B cell (primary cell): ENCODE measurements around the gene MRPL36. TPM values are rescaled to one million over a fixed set of nuclear protein-coding genes. Genes with fewer than 3 reads are reported as not detected.

Source experiments
- ATAC-seq: fragments of 200-7000 bp; cut with Tn5 transposase; one replicate; pipeline ENCODE4 v1.10.0; 2021; ENCODE audit warnings: low read depth, mild to moderate bottlenecking, moderate number of reproducible peaks, moderate library complexity
- CTCF ChIA-PET: fragments of 350-600 bp; sonication (Branson Sonifier 250); formaldehyde crosslinking; loops from one replicate; lab custom pipeline; 2021; ENCODE audit warnings: antibody characterized with exemption, inconsistent platforms; lab: Charles Lee
- POLR2A ChIA-PET: fragments of 350-600 bp; sonication (Branson Sonifier 250); formaldehyde crosslinking; loops from one replicate; lab custom pipeline; 2021; ENCODE audit warnings: antibody characterized with exemption; lab: Charles Lee
- DNase-seq: peaks from one replicate; pipeline ENCODE4 v3.0.0; 2013
- H2AFZ ChIP-seq: 2 replicates; pipeline ENCODE4 v1.6.1; 2012; ENCODE audit warnings: mild to moderate bottlenecking, low read depth, low read length; ENCODE audit not compliant: insufficient read depth, poor library complexity, severe bottlenecking
- H3K27ac ChIP-seq, 2 donors: 1 replicate in 1 of 2; 2 replicates in 1 of 2; pipeline ENCODE4 v1.5.1; 2012 to 2013; ENCODE audit warnings: low read length in 2 of 2, mild to moderate bottlenecking in 2 of 2, moderate library complexity in 1 of 2
- H3K27me3 ChIP-seq, 4 experiments: fragments of 200-600 bp in 1 of 4; sonication (generic) in 1 of 4; replicated peaks in 1 of 4; 1 replicate in 2 of 4; 2 replicates in 2 of 4; pipeline versions ENCODE4 v1.6.1 to v1.7.0; 2013 to 2016; ENCODE audit warnings: low read length in 3 of 4, mild to moderate bottlenecking in 2 of 4, mixed read lengths in 1 of 4, moderate library complexity in 1 of 4; ENCODE audit not compliant: insufficient read depth in 4 of 4, control insufficient read depth in 3 of 4; ENCODE audit errors: control extremely low read depth in 1 of 4
- H3K36me3 ChIP-seq, 2 experiments: replicated peaks in 1 of 2; 1 replicate in 1 of 2; 2 replicates in 1 of 2; pipeline versions ENCODE4 v1.6.1 to v1.7.1; 2013; ENCODE audit warnings: low read length in 1 of 2; ENCODE audit not compliant: insufficient read depth in 2 of 2, control insufficient read depth in 1 of 2; ENCODE audit errors: control extremely low read depth in 1 of 2, extremely low read depth in 1 of 2
- H3K4me1 ChIP-seq, 2 donors: fragments of 200-600 bp in 1 of 2; sonication (generic) in 1 of 2; 1 replicate in 1 of 2; 2 replicates in 1 of 2; pipeline versions ENCODE4 v1.5.1 to v1.6.1; 2013 to 2017; ENCODE audit warnings: low read length in 2 of 2; ENCODE audit not compliant: control insufficient read depth in 2 of 2, insufficient read depth in 2 of 2
- H3K4me2 ChIP-seq: replicated peaks from 2 replicates; pipeline ENCODE3; 2012; ENCODE audit warnings: mild to moderate bottlenecking, low read depth, low read length; ENCODE audit not compliant: poor library complexity, severe bottlenecking
- H3K4me3 ChIP-seq, 5 experiments: fragments of 200-600 bp in 1 of 5; sonication (generic) in 1 of 5; 1 replicate in 3 of 5; 2 replicates in 2 of 5; pipeline versions ENCODE4 v1.5.1 to v1.7.0; 2011 to 2016; ENCODE audit warnings: low read length in 4 of 5, mild to moderate bottlenecking in 4 of 5, low read depth in 2 of 5, control low read depth in 1 of 5, moderate library complexity in 1 of 5; ENCODE audit not compliant: insufficient read depth in 1 of 5; ENCODE audit errors: control extremely low read depth in 1 of 5, extremely low read depth in 1 of 5
- H3K79me2 ChIP-seq: fragments of 200-600 bp; sonication (generic); one replicate; pipeline ENCODE4 v1.6.0; 2016; ENCODE audit warnings: low read length; ENCODE audit not compliant: control insufficient read depth, insufficient read depth
- H3K9ac ChIP-seq: fragments of 200-600 bp; sonication (generic); 2 replicates; pipeline ENCODE4 v1.6.1; 2017; ENCODE audit warnings: mild to moderate bottlenecking, low read length, moderate library complexity
- H3K9me3 ChIP-seq, 3 donors: one replicate each; pipeline versions ENCODE4 v1.6.1 to v1.7.1; 2013; ENCODE audit warnings: low read length in 2 of 3; ENCODE audit not compliant: control insufficient read depth in 2 of 3, insufficient read depth in 1 of 3; ENCODE audit errors: control extremely low read depth in 1 of 3
- H4K20me1 ChIP-seq: 2 replicates; pipeline ENCODE4 v1.6.0; 2012; ENCODE audit warnings: mild to moderate bottlenecking, low read length; ENCODE audit not compliant: insufficient read depth, control insufficient read depth, poor library complexity, severe bottlenecking
- H3K27ac Mint-ChIP-seq: one replicate; pipeline ENCODE4 v1.8.0; 2021; ENCODE audit warnings: mixed read lengths
- H3K27me3 Mint-ChIP-seq: one replicate; pipeline ENCODE4 v1.8.0; 2021; ENCODE audit warnings: mixed read lengths
- H3K4me1 Mint-ChIP-seq: one replicate; pipeline ENCODE4 v1.8.0; 2021; ENCODE audit warnings: mixed read lengths
- H3K4me3 Mint-ChIP-seq: one replicate; pipeline ENCODE4 v1.8.0; 2021; ENCODE audit warnings: mixed read lengths
- H3K9me3 Mint-ChIP-seq: one replicate; pipeline ENCODE4 v1.8.0; 2022; ENCODE audit warnings: mixed read lengths; ENCODE audit not compliant: insufficient read depth
- CTCF ChIP-seq: fragments of 200-600 bp; IDR thresholded peaks from one replicate; pipeline ENCODE4 v1.8.0; 2022; ENCODE audit warnings: antibody characterized with exemption, mild to moderate bottlenecking
- EZH2 ChIP-seq: IDR thresholded peaks from 2 replicates; pipeline ENCODE4 v1.6.1; 2012; ENCODE audit warnings: borderline replicate concordance, low read depth, mild to moderate bottlenecking, moderate library complexity, low read length; ENCODE audit not compliant: insufficient read depth, poor library complexity, severe bottlenecking
- WGBS: methylation state at CpG from one replicate; pipeline ENCODE4 v1.1.5; 2013; ENCODE audit warnings: missing lambda C conversion rate; ENCODE audit not compliant: insufficient coverage; 5-methylcytosine and 5-hydroxymethylcytosine counted together
- intact Hi-C: fragments of 100-400 bp; cut with micrococcal nuclease; formaldehyde crosslinking; loops from one replicate; pipeline ENCODE4 v1.10.0; 2022
- polyA plus RNA-seq: library from polyadenylated mRNA; depleted of rRNA; stranded (reverse); fragments of >200 nt; gene quantifications from 2 replicates; pipeline ENCODE4 v1.2.3, GENCODE V29; 2012
- total RNA-seq, 2 donors: library from RNA; stranded (reverse); fragments of 120-200 nt in 1 of 2; gene quantifications; 1 replicate in 1 of 2; 2 replicates in 1 of 2; pipeline versions ENCODE4 v1.2.3 to v1.2.4, GENCODE V29; 2013 to 2022

MRPL36 gene
- total and polyA plus RNA-seq, 2 donors (not counting 1 experiment from before 2014, with no cell fraction given), result 12.5 to 25.0 TPM

GRCh38 chr5:1792842-1793266 lies 6.8 kb downstream of the MRPL36 start:
- H3K27ac ChIP-seq, result peak overlapping the region; percentile 23 to 52
- peaks cover 1% of the 10 kb centered on the region for H3K27me3 Mint-ChIP-seq
- H3K4me3 ChIP-seq, result peak overlapping the region in 1 of 5 experiments; percentile 7
- peak overlapping the region; percentile 42 for H3K4me3 Mint-ChIP-seq
- intact Hi-C loops, result no loop called here
- peaks cover 16% of the 10 kb centered on the region for H3K79me2 ChIP-seq
- TF ChIP-seq CTCF (no peak), EZH2 (no peak)
- 33% methylated on average over 4 of the region's 8 CpGs for WGBS
- peak overlapping the region; percentile 43 for H3K4me2 ChIP-seq
- peak overlapping the region; percentile 41 for H2AFZ ChIP-seq
- peak overlapping the region; percentile 81 for H3K27ac Mint-ChIP-seq
- peaks cover 0 to 14% of the 10 kb centered on the region in 2 donors for H3K4me1 ChIP-seq
- peaks cover 0 to 3% (median 0%) of the 10 kb centered on the region in 3 donors for H3K9me3 ChIP-seq
- H3K4me1 Mint-ChIP-seq, result peaks cover 27% of the 10 kb centered on the region
- peak; percentile 93 for ATAC-seq
- H3K9me3 Mint-ChIP-seq, result no peaks in the 10 kb centered on the region
- H3K9ac ChIP-seq, result peak overlapping the region; percentile 28
- no peaks in the 10 kb centered on the region for H4K20me1 ChIP-seq
- POLR2A ChIA-PET, result no interaction called here
- H3K27me3 ChIP-seq, result no peaks in the 10 kb centered on the region
- peaks cover 0 to 16% of the 10 kb centered on the region in 2 experiments for H3K36me3 ChIP-seq
- DNase-seq, result peak; percentile 50
- CTCF ChIA-PET, result interaction anchor here (1.0 kb wide), 1 partner anchor 10 kb away, joined by 3 read pairs; no protein-coding TSS in a partner anchor

GRCh38 chr5:1791176-1791575 lies 8.5 kb downstream of the MRPL36 start:
- Histone ChIP-seq H3K9ac (no peak overlapping the region), H3K4me3 (no peak overlapping the region), H3K4me1 (peaks cover 0 to 12% of the 10 kb centered on the region in 2 donors), H3K4me2 (no peak overlapping the region), H3K27me3 (no peaks in the 10 kb centered on the region), H3K27ac (no peak overlapping the region), H3K36me3 (peaks cover 0 to 2% of the 10 kb centered on the region in 2 experiments), H3K79me2 (no peaks in the 10 kb centered on the region), H2AFZ (no peak overlapping the region), H3K9me3 (peaks cover 0 to 3% (median 0%) of the 10 kb centered on the region in 3 donors), H4K20me1 (no peaks in the 10 kb centered on the region)
- Mint-ChIP-seq H3K4me3 (no peak overlapping the region), H3K27ac (no peak overlapping the region), H3K27me3 (peaks cover 4% of the 10 kb centered on the region), H3K9me3 (no peaks in the 10 kb centered on the region), H3K4me1 (peaks cover 15% of the 10 kb centered on the region)
- ATAC-seq, result no peak
- ChIA-PET POLR2A (no interaction called here), CTCF (no interaction called here)
- no peak for DNase-seq
- intact Hi-C loops, result no loop called here
- TF ChIP-seq CTCF, result no peak
- TF ChIP-seq EZH2, result no peak
- 97% methylated on average over 3 of the region's 3 CpGs for WGBS
